Fibroblast of lung (primary cell): Measurements from ENCODE around the gene DGCR8.

Experiments used
- CTCF ChIP-seq, 2 donors: IDR thresholded peaks in 1 of 2; conservative IDR thresholded peaks in 1 of 2; 1 replicate in 1 of 2; 2 replicates in 1 of 2; pipeline ENCODE4 v1.5.1; 2011 to 2012; ENCODE audit warnings: low read length in 2 of 2, control low read depth in 1 of 2, inconsistent platforms in 1 of 2, low read depth in 1 of 2, mild to moderate bottlenecking in 1 of 2
- EZH2 ChIP-seq: IDR thresholded peaks from 2 replicates; pipeline ENCODE4 v1.5.1; 2012; ENCODE audit warnings: low read length, control low read depth, mild to moderate bottlenecking; ENCODE audit errors: missing control alignments

GRCh38 chr22:20127869-20128618 is 48.0 kb downstream of the DGCR8 start:
- TF ChIP-seq CTCF (conservative IDR thresholded peaks at IDR 0.05 in 1 of 2, IDR thresholded peaks at IDR 0.05 in 1 of 2; ENCODE audit: low read depth in 1 of 2, low read length in 2 of 2) (no peak), EZH2 (no peak)
